Measurements from ENCODE around the gene GNS.
"Not testable (repeated sequence)": the region's sequence is repeated elsewhere in the genome, so short reads cannot be mapped to it uniquely, and the experiment has no call there.

Gene GNS

GRCh38 chr12:64779354-64779974 lies 20.3 kb upstream of the GNS start:
- no peak for DNase-seq

GRCh38 chr12:64775147-64775736 lies 16.0 kb upstream of the GNS start:
- not testable (repeated sequence) for DNase-seq

GRCh38 chr12:64773386-64773785 lies 14.2 kb upstream of the GNS start:
- DNase-seq = no peak

DNA sequence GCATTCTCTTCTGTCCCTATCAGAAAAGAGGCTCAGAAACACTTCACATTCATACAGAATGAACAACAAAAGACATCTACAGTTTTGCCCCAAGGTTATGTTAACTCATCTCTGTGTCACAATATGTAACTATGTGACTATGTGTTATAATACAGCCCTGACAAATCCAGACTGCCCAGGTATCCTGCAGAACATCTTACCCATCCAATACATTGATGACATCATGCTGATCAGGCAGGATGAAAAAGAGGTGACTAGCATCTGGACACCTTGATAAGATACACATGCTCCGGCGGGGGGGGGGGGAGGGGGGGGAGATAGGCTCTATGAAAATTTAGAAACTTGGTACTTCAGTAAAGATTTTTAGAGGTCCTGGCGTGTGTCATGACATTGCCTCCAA lies 8.3 kb upstream of the GNS start:
- DNase-seq = no peak

GRCh38 chr12:64760808-64761573 lies 1.8 kb upstream of the GNS start:
- no peak for DNase-seq

DNA sequence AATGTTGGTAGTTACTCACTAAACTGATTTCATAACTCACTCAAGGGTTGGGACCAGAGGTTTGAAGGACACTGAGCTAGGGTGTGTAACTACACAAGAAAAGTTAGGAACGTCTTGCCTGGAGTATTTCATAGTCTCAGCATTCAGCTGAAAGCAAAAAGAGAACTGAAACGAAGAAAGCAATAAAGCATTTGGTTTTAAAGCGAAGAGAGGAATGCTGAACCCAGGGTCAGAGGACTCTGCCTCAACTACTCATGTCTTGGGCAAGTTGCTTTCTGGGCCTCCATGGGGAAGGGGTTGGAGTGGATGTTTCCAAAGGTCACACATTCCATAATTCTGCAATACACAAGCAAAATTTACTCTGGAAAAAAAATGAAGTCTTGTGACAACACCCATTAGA lies 1.4 kb downstream of the GNS start:
- no peak for DNase-seq

- no peak for DNase-seq
Measured at GRCh38 chr12:64756376-64756775, 2.8 kb downstream of the GNS start.

DNA sequence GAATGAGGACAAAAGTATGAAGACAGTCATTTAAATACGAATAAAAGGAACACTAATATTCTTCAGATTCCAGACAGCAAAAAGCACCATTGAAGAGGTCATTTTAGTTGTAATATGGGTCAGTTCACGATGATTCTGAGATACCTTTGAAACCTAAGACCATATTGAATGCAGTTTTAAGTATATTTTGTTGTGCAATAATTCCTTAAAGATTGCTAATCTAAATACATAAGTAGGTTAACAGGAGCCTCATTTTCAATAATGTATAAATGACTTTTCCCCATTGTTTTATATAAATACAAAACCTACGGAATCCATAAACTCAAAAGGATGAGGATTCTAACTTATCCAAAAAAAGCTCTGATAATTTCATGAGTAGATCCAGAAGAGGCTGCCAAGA lies 5.8 kb downstream of the GNS start:
- no peak for DNase-seq

GRCh38 chr12:64752833-64753238 lies 6.4 kb downstream of the GNS start:
- DNase-seq = no peak

- DNase-seq = no peak
Measured at GRCh38 chr12:64752032-64752431, 7.2 kb downstream of the GNS start.

DNA sequence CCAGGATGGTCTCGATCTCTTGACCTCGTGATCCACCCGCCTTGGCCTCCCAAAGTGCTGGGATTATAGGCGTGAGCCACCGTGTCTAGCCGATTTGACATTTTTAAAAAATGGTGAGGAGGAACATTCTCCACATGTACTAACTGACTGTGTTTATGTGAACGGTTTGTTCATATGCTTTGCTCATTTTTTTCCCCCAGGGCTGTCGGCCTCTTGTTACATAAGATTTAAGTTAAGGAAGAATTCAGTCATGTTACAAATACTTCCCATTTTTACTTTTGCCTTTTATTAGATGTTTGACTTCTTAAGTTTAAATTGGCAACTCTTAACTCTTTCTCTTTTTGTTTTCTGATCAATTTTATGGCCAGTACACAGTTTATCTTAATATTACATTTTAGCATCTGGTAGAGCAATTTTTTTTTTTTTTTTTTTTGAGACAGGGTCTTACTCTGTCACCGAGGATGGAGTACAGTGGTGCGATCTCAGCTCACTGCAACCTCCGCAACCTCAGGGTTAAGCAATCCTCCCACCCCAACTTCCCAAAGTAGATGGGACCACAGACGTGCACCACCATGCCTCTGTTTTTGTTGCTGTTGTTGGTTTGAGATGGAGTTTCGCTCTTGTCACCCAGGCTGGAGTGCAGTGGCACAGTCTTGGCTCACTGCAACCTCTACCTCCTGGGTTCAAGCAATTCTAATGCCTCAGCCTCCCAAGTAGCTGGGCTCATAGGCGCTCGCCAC lies 9.6 kb downstream of the GNS start:
- DNase-seq = no peak

- DNase-seq = no peak
Measured at GRCh38 chr12:64747695-64748094, 11.5 kb downstream of the GNS start.

GRCh38 chr12:64746663-64747062 lies 12.5 kb downstream of the GNS start:
- no peak for DNase-seq

GRCh38 chr12:64745980-64746379 lies 13.2 kb downstream of the GNS start:
- no peak for DNase-seq

DNA sequence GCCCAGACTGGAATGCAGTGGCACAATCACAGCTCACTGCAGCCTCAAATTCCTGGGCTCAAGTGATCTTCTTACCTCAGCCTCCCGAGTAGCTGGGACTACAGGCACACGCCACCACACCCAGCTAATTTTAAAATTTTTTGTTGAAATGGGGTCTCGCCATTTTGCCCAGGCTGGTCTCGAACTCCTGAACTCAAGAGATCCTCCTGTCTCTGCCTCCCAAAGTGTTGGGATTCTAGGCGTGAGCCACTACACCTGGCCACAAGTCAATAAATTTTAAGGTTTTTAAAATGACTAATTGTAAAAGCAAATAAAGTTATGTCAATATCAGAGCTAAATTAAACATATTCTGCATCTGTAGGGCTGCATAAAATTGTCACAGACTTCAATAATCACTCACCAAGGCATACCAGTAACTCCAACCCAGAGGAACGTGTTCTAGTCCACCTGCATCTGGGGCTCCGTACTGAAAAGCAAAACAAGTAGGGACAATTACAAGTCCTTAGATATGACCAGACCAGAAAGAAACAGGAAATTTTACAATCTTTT lies 13.9 kb downstream of the GNS start:
- DNase-seq = no peak

DNA sequence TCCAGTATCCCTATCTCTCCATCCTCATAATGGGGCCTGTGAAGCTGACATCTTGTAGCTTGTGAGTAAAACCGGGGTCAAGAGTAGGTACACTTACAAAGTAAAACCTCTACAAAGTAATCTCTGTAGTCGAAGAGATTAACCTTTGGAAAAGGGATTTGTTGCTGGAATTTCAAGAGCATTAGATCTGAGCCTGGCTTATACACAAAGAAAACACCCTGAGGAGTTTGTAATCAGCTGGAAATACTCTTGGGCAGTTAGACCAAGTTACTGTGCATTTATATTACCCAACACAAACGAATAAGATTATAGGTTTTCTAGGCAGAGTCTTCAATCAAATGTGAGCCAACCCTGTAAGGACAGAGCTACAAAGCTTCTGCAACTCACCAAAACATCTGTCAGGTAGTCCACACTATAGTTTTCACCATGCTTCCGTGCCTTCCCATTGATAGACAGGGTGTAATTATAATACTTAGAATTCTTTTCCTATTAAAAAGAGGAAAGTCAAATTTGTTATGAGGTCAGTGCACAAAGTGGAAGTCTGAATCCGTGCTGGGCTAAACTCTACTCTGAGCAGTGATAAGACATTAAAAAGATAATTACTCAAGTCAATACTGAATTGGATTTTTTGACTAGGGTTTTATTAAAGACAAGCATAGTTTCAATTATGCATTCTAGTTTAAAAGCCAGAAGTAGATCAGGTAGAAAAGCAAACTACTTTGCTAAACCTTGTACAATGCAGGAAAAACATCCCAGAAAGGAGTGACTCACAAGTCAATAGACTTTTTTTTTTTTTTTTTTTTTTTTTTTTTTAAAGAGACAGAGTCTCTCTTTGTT lies 14.6 kb downstream of the GNS start:
- no peak for DNase-seq

- DNase-seq = no peak
Measured at GRCh38 chr12:64743206-64743605, 16.0 kb downstream of the GNS start.

DNA sequence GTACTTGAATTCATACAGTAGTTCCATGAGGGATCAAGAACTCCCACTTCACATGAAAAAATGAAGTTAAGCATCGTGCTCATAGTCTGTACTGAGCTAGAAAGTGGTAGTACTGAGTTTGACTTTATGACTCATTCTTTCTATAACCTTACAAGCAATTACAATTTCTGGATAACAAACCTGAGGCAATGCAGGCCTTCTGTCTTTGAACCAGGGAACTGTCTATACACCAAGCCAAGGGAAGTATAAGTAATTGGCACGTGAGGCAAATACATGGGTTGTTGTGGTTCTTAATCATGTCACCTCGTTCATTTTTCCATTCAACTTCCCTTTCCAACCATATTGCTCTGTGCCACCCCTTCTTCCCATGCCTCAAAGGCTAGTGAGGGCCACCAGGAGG lies 16.8 kb downstream of the GNS start:
- DNase-seq = no peak

DNA sequence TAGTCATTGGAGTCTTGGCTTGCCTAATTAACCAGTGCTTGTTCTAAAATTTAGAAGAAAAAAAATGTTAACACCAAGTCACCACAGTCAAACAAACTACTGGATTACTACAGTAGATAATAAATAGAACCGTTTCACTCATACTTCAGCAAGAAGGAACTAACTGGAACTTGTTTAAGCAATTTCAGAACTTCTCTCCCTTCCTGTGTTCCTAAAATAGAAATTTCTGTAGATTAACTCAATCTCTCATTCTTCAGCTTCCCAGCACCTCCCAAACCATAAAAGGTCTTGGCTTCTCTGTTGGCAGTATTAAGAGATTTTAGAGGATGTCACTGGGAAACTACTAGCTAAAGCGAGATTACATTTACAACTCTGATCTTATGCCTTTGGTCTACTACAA lies 18.6 kb downstream of the GNS start:
- DNase-seq = no peak

GRCh38 chr12:64739778-64740177 lies 19.4 kb downstream of the GNS start:
- DNase-seq = no peak

GRCh38 chr12:64737539-64737938 lies 21.7 kb downstream of the GNS start:
- DNase-seq = no peak

- no peak for DNase-seq
Measured at GRCh38 chr12:64736771-64737170, 22.4 kb downstream of the GNS start.

GRCh38 chr12:64735442-64735841 lies 23.8 kb downstream of the GNS start:
- DNase-seq = no peak

Data from NCI-H1048 (cell line).